Stromal cell of bone marrow (primary cell): ENCODE data around the gene ALAD.
"Not testable (repeated sequence)": the region's sequence is repeated elsewhere in the genome, so short reads cannot be mapped to it uniquely, and the experiment has no call there.

Source experiments
- DNase-seq: peaks from one replicate; pipeline ENCODE4 v3.0.0-alpha.2; 2012; ENCODE audit warnings: low read depth

ALAD gene

GRCh38 chr9:113398796-113399195 is 2.3 kb downstream of the ALAD start:
- DNase-seq: no peak

DNA sequence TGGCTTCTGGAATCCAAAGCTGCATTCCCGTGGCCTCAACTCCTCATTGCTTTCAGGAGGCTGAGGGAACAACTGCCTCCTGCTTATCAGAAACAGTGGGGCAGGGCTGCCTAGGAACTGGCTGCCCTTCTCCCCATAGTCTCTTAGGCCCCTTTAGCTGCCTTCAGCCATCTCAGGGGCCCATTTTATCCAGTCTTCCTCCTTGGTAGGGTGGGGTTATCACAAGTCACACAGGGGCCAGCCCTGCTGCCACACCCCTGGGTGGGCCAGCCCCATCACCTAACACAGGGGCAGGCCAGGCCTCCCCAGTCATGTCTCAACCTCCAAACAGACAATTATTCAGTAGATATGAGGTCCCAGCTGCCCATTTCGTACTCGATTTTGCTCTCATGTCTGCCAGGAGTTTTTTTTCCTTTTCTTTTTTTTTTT is 3.9 kb downstream of the ALAD start:
- no peak for DNase-seq

DNA sequence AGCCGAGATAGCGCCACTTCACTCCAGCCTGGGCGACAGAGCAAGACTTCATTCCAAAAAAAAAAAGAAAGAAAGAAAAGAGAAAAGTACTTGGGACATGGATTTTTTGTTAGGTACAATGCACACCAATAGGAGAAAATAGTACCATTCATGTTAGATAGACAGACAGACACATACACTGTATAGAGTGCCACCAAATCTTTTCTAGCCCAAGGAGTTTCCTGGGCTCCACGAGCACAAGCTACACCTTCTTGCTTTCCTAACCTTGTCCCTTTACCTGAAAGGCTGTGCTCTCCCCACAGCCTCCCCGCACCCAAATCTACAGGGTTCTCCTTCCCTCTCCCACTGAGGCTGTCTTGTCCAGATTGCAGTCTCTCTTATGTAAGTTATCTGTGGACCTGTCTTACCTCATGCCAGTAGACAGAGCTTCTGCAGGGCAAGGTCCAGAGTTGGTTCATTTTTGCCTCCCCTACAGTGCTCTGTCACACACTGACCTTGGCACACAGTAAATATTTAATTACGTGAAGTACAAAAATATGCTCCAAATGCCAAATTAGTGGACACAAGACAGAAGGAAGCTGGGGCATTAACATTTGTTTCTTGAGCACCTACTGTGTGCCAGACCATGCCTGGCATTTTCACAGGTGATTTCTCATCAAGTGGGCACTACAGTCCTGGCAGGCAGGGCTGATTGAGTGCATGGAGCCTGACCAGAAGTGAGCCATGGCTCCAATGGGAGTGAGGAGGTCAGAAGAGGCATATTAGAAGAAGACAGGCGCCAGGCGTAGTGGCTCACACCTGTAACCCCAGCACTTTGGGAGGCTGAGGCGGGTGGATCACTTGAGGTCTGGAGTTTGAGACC is 5.9 kb downstream of the ALAD start:
- no peak for DNase-seq

DNA sequence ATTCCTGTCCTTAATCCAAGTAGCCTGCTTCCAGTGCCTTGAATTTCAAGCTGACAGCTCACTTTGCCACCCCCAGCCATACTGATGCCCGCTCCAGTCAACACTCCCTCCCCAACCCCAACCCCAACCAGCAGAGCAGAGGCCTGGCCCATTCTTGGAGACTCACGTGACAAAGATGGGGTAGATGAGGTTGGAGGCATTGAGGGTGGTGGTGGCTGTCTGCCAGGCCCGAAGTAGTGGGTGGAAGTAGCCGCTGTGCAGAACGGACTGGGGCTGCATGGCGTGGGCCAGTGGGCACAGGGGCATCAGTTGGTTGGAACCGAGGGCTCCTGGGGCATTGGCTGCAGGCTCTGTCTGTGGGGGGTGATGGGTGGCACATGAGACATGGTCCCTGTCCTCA is 7.8 kb downstream of the ALAD start:
- no peak for DNase-seq

DNA sequence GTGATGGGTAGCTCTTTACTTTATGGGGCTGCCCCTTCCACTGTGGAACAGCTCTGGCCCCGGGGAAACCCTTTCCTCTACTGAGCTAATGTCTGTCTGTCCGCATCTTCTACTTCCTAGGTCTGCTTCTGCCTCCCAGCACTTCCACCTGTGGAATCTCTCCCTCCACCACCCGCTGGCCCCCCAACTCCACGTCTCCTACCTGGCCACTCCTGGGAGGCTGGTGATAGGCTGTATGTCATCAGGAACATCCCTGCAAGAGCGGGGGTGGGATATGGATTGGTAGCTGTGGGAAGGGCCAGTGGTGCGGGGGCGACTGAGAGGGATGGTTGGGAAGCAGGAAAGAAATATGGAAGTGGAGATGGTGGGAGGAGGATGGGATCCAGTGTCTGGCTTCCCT is 9.2 kb downstream of the ALAD start:
- DNase-seq: no peak

DNA sequence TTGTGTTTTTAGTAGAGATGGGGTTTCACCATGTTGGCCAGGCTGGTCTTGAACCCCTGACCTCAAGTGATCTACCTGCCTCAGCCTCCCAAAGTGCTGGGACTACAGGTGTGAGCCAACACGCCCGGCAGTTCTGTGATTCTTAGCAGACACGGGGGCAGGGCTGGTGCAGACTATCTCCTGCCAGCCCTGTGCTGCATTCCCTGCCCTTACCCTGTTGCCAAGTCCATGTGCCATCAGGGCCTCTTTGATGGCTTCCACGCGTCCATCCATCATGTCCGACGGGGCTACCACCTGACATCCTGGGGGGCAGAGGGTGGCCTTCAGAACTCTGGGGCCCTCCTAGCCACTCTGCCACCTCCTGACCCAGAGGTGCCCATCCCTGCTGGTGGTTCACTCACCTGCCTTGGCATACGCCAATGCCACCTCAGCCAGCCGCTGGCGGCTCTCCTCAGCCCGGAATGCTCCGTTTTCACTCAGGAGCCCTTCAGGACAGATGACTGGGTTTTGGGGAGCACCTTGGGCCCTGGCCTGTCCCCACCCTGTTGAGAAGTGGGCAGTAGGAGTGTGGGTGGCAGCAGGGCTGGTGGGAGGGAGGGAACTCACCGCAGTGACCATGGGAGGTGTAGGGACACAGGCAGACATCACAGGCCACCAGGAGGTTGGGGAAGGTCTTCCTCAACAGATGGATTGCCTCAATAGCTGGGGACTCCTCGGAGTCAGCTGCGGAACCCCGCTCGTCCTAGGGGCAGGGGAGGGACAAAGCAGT is 10.7 kb downstream of the ALAD start:
- DNase-seq: no peak

- DNase-seq: no peak
These were observed 11.6 kb downstream of the ALAD start for GRCh38 chr9:113389451-113389850.

DNA sequence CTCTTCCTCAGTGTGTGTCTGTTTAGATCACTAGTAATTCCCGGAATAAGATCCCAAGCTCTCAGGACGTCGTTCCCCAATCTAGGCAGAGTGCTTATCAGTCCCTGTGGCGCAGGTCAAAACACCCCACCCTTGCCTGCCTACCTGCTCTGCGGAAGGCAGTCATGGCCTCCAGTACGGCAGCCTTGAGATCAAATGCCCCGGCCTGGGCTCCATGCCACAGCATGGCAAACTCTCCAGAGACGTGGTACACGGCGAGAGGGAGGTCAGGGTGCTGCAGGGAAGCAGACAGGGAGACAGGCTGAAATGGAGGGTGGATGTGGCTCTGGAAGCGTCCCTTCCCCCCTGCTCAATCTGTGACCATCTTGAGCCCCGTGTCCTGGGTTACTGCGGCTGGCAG is 12.3 kb downstream of the ALAD start:
- DNase-seq: no peak

DNA sequence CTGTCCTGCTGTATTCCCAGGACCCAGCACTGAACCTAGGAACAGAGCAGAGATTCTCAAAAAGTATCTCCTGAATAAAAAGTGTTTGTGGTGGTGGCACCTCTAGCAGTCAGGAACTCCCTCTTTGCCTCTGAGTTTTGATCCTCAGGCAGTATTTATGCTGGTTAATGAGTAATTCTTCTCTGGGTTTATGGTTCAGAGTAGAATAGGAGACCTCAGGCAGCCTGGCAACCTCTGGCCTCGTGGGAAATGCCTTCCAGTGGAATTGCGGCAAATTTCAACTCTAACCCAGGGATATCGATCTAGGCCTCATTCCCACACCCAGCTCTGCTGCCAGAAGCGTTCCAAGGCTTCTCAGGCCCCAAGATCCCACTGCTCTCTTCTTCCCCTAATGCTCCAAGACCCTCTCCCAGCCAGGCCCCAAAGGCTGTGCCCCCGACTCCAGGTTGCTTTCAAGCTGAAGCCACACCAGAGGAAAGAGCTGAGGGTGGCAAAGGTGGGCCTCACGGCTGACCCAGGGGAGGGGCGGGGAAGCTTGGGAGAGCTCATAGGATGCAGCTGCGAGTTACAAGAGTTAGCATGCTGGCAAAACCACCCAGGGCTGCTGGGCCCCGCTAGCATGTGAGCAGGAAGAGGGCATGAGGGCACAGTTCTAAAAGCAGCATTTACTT is 13.4 kb downstream of the ALAD start:
- no peak for DNase-seq

DNA sequence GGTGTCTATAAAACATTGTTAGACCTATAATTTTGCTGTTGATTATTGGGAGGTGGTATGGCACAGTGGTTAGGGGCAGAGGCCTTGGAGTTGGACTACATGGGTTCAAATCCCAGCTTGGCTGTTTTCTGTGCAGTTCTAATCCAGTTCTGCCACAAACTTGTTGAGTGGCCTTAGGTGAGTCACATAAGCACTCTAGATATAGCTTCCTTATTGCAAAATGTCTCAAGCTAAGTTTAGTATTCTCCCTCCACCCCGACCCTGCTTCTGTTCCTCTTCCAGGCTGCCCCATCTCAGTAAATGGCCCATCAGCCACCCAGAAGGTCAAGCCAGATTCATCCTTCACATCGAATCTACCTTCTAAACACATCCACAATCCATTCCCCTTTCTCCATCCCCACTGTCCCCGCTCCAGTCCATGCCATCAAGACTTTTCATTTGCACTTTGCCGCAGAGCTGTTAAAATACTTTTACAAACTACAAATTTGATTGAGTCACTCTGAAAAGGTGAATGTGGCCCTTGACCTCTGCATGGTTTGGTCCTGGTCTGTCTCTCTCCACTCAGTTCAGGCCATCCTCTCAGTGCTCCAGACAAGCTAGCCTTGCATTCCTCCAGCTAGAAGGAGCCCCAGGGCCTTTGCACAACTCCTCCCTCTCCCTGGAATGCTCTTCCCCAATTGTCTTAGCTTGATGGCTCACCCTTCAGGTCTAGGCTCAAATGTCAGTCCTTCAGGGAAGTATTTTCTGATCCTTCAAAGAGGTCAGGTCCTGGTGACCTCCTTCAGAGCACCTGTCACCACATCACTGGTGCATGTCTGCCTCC is 14.3 kb downstream of the ALAD start:
- no peak for DNase-seq

- no peak for DNase-seq
These were observed 19.1 kb downstream of the ALAD start for GRCh38 chr9:113381909-113382411.

DNA sequence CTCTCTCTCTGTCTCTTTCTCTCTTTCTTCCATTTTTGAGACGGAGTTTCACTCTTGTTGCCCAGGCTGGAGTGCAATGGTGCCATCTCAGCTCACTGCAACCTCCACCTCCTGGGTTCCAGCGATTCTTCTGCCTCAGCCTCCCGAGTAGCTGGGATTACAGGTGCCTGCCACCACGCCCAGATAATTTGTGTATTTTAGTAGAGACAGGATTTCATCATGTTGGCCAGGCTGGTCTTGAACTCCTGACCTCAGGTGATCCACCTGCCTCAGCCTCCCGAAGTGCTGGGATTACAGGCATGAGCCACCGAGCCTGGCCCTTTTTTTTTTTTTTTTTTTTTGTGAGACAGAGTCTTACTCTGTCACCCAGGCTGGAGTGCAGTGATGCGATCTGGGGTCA is 19.6 kb downstream of the ALAD start:
- not testable (repeated sequence) for DNase-seq

- DNase-seq: no peak
These were observed 20.2 kb downstream of the ALAD start for GRCh38 chr9:113380869-113381378.

DNA sequence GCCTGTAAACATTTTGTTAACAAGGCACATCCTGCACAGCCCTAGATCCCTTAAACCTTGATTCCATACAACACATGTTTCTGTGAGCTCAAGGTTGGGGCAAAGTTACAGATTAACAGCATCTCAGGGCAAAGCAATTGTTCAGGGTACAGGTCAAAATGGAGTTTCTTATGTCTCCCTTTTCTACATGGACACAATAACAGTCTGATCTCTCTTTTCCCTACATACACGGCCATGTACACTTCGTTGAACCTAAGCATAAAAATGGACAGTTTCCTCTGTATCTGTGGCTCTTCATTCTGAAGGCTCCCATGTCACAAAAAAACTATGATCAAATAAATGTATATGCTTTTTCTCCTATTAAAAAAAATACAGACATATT is 21.3 kb downstream of the ALAD start:
- not testable (repeated sequence) for DNase-seq

DNA sequence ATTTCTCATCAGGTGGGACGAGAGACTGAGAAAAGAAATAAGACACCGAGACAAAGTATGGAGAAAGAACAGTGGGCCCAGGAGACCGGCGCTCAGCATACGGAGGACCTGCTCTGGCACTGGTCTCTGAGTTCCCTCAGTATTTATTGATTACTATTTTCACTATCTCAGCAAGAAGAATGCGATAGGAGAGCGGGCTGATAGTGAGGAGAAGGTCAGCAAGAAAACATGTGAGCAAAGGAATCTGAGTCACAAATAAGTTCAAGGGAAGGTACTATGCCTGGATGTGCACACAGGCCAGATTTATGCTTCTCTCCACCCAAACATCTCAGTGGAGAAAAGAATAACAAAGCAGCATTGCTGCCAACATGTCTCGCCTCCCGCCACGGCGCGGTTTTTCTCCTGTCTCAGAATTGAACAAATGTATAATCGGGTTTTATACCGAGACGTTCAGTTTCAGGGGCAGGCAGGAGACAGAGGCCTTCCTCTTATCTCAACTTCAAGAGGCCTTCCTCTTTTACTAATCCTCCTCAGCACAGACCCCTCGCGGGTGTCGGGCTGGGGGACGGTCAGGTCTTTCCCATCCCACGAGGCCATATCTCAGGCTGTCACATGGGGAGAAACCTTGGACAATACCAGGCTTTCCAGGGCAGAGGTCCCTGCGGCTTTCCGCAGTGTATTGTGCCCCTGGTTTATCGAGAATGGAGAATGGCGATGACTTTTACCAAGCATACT is 21.8 kb downstream of the ALAD start:
- DNase-seq: not testable (repeated sequence)

DNA sequence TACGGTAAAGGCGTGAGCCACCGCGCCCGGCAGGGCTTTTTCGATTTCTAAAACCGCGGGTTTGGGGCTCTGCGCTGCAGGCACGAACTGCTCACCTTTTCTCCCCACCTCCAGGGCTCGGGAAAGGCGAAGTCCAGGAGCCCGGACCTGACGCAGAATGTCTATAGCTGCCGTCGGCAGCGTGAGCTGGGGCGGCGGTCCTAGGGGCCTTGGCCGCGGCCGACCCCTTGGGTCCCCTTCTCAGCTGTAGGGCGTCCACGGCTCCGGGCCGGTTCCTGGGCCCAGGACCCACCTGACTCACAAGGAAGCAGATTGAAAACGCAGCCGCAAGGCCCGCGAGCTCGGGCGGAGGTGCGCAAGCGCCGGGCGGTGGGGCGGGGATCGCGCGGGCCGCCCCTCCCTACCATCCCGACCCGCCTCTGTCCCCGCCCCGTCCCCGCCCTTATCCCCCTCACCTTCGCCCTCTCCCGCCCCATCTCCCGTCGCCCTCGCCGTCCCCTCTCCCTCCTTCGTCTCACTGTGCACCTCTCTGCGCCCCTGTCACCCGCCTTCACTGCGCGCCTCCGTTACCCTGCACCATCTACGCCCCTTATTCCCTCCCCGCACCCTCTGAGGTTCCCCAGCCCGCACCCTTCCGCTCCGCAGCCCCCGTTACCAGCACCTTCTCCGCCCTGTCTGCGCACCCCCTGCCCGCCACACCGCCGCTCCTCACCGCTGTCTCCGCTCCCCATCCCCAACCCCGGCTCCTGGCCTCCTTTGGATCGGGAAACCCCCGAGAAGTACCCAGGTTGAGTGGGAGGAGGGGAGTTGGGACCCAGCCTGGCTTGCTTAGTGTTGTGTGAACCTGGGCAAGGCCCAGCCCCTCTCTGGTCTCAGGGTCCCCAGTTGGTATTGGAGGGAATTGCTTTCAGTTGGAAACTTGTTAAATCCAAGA is 24.2 kb downstream of the ALAD start, which contains the start of gene HDHD3:
Gene HDHD3 (minus strand): TSS at position 353 of the 934 bp plus-strand sequence. CDS start 2,632 bp downstream, outside the sequence.
- DNase-seq: peak; percentile 57

- no peak for DNase-seq
These were observed 25.7 kb downstream of the ALAD start for GRCh38 chr9:113375057-113376023.

GRCh38 chr9:113373676-113374392 is 27.2 kb downstream of the ALAD start:
- no peak for DNase-seq
